Osteoblast (primary cell): ENCODE measurements around the gene PPP1R9A. TPM values are rescaled to one million over a fixed set of nuclear protein-coding genes. Genes with fewer than 3 reads are reported as not detected.

Experiments used
- DNase-seq: peaks from one replicate; pipeline ENCODE4 v3.0.0; 2011; ENCODE audit warnings: low spot score, mixed read lengths; ENCODE audit not compliant: insufficient read length; ENCODE audit errors: missing footprints
- H2AFZ ChIP-seq: 2 replicates; pipeline ENCODE4 v1.6.0; 2011; ENCODE audit warnings: mild to moderate bottlenecking, low read length
- H3K27ac ChIP-seq: 2 replicates; pipeline ENCODE4 v1.5.1; 2011; ENCODE audit warnings: mild to moderate bottlenecking, low read depth, low read length, moderate library complexity
- H3K27me3 ChIP-seq: 2 replicates; pipeline ENCODE4 v1.6.0; 2012; ENCODE audit warnings: mild to moderate bottlenecking, control low read depth, inconsistent platforms, low read length, moderate library complexity; ENCODE audit not compliant: insufficient read depth
- H3K36me3 ChIP-seq: 2 replicates; pipeline ENCODE4 v1.5.1; 2011; ENCODE audit warnings: mild to moderate bottlenecking, low read length, control low read depth, moderate library complexity; ENCODE audit not compliant: insufficient read depth
- H3K4me1 ChIP-seq: 2 replicates; pipeline ENCODE4 v1.5.1; 2011; ENCODE audit warnings: mild to moderate bottlenecking, low read length, control low read depth, moderate library complexity; ENCODE audit not compliant: insufficient read depth
- H3K4me2 ChIP-seq: 2 replicates; pipeline ENCODE4 v1.6.0; 2011; ENCODE audit warnings: mild to moderate bottlenecking, low read length; ENCODE audit not compliant: insufficient read depth
- H3K4me3 ChIP-seq: fragments of 200-600 bp; sonication (generic); 3 replicates; pipeline ENCODE4 v1.5.1; 2012; ENCODE audit warnings: mild to moderate bottlenecking, low read length, inconsistent platforms; ENCODE audit not compliant: insufficient read depth
- H3K79me2 ChIP-seq: 2 replicates; pipeline ENCODE4 v1.6.0; 2012; ENCODE audit warnings: mild to moderate bottlenecking, low read length, control low read depth, inconsistent platforms; ENCODE audit not compliant: insufficient read depth
- H3K9me3 ChIP-seq: 2 replicates; pipeline ENCODE4 v1.5.1; 2011; ENCODE audit warnings: low read depth, low read length, control low read depth
- H4K20me1 ChIP-seq: 2 replicates; pipeline ENCODE4 v1.6.0; 2012; ENCODE audit warnings: mild to moderate bottlenecking, low read length, control low read depth; ENCODE audit not compliant: insufficient read depth
- total RNA-seq: library from RNA; depleted of rRNA; stranded (reverse); fragments of >200 nt; gene quantifications from 2 replicates; pipeline ENCODE4 v1.2.3, GENCODE V29; 2012
- TF ChIP-seq, protein P1 (sequence below): IDR thresholded peaks from 2 replicates; pipeline ENCODE4 v1.5.1; 2011; ENCODE audit warnings: mild to moderate bottlenecking, low read depth, low read length, moderate library complexity; ENCODE audit errors: extremely low read depth

PPP1R9A gene
- total RNA-seq, 1 donor = under 0.01 TPM

DNA sequence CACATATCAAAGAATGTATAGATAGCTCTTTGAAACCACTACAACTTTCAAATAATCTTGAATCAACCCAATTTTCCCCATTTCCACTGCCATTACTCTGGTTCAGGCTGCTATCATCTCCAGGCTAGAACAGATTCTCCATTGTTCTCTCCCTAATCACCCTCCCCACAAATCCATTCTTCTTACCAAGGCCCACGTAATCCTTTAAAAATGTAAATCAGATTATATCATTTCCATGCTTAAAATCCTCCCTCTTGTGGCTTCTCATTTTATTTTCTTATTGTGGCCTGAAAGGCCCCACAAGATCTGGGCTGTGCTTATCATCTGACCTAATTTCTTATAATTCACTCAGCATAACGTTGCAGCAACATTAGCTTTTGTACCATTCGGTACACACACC lies 420.0 kb downstream of the PPP1R9A start:
- TF ChIP-seq, protein P1, sequence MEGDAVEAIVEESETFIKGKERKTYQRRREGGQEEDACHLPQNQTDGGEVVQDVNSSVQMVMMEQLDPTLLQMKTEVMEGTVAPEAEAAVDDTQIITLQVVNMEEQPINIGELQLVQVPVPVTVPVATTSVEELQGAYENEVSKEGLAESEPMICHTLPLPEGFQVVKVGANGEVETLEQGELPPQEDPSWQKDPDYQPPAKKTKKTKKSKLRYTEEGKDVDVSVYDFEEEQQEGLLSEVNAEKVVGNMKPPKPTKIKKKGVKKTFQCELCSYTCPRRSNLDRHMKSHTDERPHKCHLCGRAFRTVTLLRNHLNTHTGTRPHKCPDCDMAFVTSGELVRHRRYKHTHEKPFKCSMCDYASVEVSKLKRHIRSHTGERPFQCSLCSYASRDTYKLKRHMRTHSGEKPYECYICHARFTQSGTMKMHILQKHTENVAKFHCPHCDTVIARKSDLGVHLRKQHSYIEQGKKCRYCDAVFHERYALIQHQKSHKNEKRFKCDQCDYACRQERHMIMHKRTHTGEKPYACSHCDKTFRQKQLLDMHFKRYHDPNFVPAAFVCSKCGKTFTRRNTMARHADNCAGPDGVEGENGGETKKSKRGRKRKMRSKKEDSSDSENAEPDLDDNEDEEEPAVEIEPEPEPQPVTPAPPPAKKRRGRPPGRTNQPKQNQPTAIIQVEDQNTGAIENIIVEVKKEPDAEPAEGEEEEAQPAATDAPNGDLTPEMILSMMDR = no peak
- no peak overlapping the region for H3K4me3 ChIP-seq
- H3K4me2 ChIP-seq = no peak overlapping the region
- no peaks in the 10 kb centered on the region for H3K9me3 ChIP-seq
- DNase-seq = no peak
- no peak overlapping the region for H2AFZ ChIP-seq
- no peaks in the 10 kb centered on the region for H3K36me3 ChIP-seq
- peaks cover 5% of the 10 kb centered on the region for H3K4me1 ChIP-seq
- no peaks in the 10 kb centered on the region for H3K79me2 ChIP-seq
- H4K20me1 ChIP-seq = no peaks in the 10 kb centered on the region
- H3K27ac ChIP-seq = no peak overlapping the region
- peaks cover 20% of the 10 kb centered on the region for H3K27me3 ChIP-seq

DNA sequence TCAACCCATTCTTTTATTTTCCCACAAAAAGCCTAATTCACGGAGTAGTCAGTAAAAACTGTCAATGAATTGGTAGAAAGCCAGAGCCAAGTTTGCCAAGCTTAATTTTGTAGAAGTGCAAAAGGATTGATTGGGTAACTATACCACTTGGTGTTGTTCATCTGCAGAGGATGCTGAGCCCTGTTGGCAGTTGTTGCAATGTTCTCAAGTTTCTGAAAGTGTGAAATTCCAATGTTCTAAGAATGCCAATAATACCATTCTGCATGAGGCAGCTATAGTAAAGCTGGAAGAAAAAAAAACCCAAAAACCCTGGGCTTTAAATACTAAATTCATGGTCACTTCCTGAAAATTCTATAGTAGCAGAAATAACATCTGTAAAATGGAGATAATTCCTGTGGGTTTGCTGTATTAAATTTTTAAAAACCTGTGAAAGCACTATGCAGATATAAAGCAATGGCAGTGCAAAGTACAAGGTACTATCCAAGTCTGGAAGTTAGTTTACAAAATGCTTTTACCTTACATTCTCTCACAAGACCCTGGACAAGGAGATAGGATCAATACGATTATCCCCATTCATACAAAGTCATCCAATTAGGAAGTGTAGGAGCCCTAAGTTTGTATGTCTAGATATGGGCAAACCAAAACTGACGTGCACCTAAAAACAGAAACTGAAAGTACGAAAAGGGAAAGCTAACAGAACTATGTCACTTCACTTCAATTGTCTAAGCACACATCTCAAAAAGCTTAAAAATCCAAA lies 423.0 kb downstream of the PPP1R9A start:
- H3K36me3 ChIP-seq = no peaks in the 10 kb centered on the region
- no peak overlapping the region for H3K27ac ChIP-seq
- no peak for DNase-seq
- no peaks in the 10 kb centered on the region for H3K9me3 ChIP-seq
- peaks cover 1% of the 10 kb centered on the region for H3K27me3 ChIP-seq
- peak overlapping the region; percentile 72 for H2AFZ ChIP-seq
- peak overlapping the region; percentile 66 for H3K4me3 ChIP-seq
- H3K4me1 ChIP-seq = peaks cover 18% of the 10 kb centered on the region
- H3K79me2 ChIP-seq = no peaks in the 10 kb centered on the region
- H4K20me1 ChIP-seq = no peaks in the 10 kb centered on the region
- TF ChIP-seq, protein P1 = no peak
- peak overlapping the region; percentile 79 for H3K4me2 ChIP-seq

DNA sequence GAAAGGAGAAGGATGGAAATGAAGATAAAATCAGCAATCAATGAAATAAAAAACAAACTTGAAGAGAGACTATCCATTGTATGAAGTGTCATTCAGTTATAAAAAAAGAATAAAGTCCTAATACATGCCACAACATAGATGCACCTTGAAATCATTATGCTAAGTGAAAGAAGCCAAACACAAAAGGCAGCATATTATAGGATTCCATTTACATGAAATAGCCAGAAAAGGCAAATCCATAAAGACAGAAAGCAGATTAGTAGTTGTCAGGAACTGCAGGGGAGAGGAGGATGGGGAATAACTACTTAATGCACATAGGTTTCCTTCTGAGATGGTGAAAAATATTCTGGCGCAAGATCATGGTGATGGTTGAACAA lies 423.6 kb downstream of the PPP1R9A start:
- no peak for DNase-seq
- Histone ChIP-seq H3K9me3 (no peaks in the 10 kb centered on the region), H3K4me3 (peak overlapping the region; percentile 66), H2AFZ (peak overlapping the region; percentile 72), H4K20me1 (no peaks in the 10 kb centered on the region), H3K27ac (no peak overlapping the region), H3K4me2 (peak overlapping the region; percentile 79), H3K4me1 (peaks cover 24% of the 10 kb centered on the region), H3K36me3 (no peaks in the 10 kb centered on the region), H3K79me2 (no peaks in the 10 kb centered on the region), H3K27me3 (no peaks in the 10 kb centered on the region)
- TF ChIP-seq, protein P1 = no peak

DNA sequence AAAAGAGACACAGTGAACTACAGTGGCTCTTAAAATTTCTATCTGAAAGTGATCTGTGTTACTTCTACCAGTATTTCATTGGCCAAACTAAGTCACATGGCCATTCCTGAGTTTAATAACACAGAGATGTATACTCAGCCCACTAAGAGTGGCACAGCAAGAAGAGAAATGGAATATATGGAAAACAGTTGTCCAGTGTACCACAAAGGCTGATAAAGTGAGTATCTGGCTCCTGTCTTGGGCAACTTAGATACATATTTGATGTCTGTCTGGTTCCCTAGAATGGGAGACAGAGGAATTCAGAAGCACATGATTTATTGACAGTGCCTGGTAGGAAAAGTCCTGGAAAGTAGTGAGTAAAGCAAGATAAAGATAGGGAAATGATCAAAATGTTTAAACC lies 427.1 kb downstream of the PPP1R9A start:
- H3K4me2 ChIP-seq = peak overlapping the region; percentile 49

More for the DNA sequence above, 427.1 kb downstream of the PPP1R9A start:
- Histone ChIP-seq H3K36me3 (no peaks in the 10 kb centered on the region), H2AFZ (no peak overlapping the region), H3K9me3 (no peaks in the 10 kb centered on the region), H4K20me1 (no peaks in the 10 kb centered on the region), H3K27ac (peak overlapping the region; percentile 36), H3K27me3 (no peaks in the 10 kb centered on the region), H3K4me1 (peaks cover 24% of the 10 kb centered on the region), H3K4me3 (no peak overlapping the region), H3K79me2 (no peaks in the 10 kb centered on the region)
- no peak for DNase-seq
- TF ChIP-seq, protein P1 = no peak
